TTC549 (cell line): ENCODE data around the gene AGPAT1.
"Not testable (repeated sequence)": the region's sequence is repeated elsewhere in the genome, so short reads cannot be mapped to it uniquely, and the experiment has no call there.

Experiments
- FAIRE-seq: peaks from 2 replicates; lab custom pipeline; 2012; peaks lifted over from hg19 to GRCh38; lab: Jason Lieb, UNC

Gene AGPAT1

GRCh38 chr6:32186151-32186840, 10.4 kb upstream of the AGPAT1 start:
- not testable (repeated sequence) for FAIRE-seq

DNA sequence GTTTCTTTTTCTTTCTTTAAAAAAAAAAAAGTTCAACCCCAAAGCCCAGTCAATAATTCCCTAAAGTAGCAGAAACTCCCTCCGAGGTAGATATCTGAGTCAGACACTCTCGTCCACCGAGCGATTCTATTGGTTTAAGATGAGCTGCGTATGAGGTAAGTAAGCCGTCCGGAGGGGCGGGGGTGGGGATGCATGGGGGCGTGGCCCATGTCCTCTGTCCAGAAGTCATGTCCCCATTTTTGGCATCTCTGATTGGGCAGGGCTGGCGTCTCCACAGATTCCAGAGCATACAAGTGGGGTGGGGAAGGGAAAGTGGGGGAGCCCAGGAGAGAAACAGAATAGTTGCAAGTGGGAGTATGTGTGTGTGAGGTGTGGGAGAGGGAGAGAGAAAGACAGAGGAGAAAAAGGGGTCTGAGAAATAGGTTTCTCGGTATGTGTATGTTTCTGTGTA, 9.8 kb upstream of the AGPAT1 start:
- FAIRE-seq = peak; percentile 42

GRCh38 chr6:32184084-32184640, 8.3 kb upstream of the AGPAT1 start, which contains the start of gene AGER:
Gene AGER (minus strand): TSS chr6:32184253. CDS start chr6:32184222, 31 bp downstream.
- no peak for FAIRE-seq

GRCh38 chr6:32183483-32184083, 7.7 kb upstream of the AGPAT1 start:
- no peak for FAIRE-seq

- no peak for FAIRE-seq
Observed at GRCh38 chr6:32183030-32183429, 7.1 kb upstream of the AGPAT1 start.

GRCh38 chr6:32182555-32182981, 6.7 kb upstream of the AGPAT1 start:
- FAIRE-seq = no peak

DNA sequence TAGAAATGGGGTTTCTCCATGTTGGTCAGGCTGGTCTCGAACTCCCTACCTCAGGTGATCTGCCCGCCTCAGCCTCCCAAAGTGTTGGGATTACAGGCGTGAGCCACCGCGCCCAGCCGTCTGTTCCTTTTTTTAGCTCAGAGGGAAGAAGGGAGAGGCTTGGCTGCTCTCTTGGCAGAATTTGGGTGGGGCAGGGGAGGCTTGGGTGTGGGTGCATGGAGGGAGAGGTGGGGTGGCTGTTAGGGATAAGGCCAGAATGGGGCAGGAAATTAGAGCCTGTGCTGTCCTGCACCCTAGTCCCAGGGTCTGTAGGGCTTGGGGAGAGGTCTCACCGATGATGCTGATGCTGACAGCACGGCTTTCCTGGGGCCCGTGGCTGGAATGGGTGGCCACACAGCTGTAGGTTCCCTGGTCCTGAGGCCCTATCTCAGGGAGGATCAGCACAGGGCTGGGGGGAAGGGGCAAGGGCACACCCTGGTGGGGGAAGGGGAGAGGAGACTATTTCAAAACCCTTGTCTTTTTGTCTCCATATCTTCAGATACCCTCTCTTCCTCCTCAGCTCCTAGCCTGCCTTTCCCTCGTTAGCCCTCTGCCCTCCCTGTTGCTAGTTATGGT, 6.1 kb upstream of the AGPAT1 start:
- no peak for FAIRE-seq

DNA sequence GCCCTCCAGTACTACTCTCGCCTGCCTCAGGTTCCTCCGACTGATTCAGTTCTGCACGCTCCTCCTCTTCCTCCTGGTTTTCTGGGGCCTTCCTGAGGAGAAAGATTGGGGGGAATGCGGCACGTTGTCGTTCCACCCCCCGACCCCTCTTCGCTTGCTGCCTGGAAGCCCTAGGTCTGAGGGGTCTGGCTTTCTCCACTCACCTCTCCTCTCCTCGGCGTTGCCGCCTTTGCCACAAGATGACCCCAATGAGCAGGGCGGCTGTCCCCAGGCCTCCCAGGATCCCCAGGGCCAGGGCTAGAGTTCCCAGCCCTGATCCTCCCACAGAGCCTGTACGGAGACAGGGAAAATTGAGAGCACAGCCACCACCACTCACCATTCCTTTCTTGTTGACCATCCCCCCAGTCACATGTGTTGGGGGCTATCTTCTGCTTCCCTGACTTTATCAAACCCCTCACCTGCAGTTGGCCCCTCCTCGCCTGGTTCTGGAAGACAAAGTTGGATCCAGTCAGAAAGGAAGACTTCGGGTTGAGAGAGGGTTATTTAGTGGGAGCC, 5.3 kb upstream of the AGPAT1 start:
- FAIRE-seq = no peak

GRCh38 chr6:32179766-32180405, 4.0 kb upstream of the AGPAT1 start:
- no peak for FAIRE-seq

- no peak for FAIRE-seq
Observed at GRCh38 chr6:32178547-32179440, 2.9 kb upstream of the AGPAT1 start.

DNA sequence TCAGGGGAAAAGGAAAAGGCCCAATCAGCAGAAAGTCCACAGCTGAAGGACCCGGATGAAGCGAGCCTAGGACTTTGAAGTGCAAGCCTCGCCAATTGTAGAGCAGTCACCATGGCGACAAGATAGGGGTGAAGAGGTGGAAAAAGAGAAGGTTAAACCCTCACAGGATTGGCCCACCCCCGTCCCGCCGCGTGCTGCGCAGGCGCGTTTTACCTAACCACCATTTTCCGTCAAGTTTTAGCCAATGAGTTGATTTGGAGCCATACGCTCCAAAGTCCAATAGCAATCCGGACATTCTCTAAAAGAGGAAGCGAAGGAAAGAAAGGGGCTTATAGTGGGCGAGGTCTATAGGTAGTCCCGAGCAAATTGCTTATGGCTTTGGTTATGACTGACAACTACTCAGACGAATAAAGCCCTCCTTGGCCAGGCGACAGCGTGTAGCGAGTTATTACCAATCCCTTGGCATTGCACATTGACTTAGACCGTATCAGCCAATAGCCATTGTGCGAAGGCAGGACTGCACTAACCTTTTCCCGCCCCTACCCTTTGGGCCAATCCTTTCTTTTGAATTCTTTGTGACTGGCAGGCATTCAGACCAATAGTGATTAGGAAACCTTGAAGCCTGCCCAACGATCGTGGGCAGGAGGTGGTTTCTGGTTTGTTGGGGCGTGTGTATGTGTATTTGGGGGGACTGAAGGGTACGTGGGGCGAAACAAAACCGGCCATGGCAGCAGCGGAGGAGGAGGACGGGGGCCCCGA, 2.1 kb upstream of the AGPAT1 start, which contains the start of gene RNF5:
RNF5 (plus strand) TSS at position 618 of the 759 bp plus-strand sequence; CDS start at position 725, 107 bp downstream.
- peak; percentile 96 for FAIRE-seq

- no peak for FAIRE-seq
Observed at GRCh38 chr6:32177183-32177787, 1.4 kb upstream of the AGPAT1 start.

GRCh38 chr6:32176476-32177182, 745 bp upstream of the AGPAT1 start:
- no peak for FAIRE-seq

DNA sequence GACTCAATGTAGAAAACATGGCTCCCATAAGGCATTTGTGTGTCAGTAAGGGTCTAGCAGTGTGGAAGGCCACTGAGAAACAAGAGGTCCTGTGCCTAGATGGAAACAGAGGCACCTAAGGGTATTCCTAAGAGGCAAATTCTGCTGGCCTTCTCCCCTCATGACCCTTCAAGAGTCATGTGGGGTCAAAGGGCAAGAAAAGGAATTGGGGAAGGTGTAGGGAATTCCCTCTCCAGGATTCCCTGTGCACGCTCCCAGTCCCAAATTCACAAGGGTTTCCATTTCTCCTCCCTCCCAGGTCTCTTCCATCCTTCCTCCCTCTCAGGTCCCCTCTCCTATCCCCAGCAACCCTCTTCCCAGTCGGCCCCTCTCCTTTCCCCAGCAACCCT, 568 bp downstream of the AGPAT1 start:
- no peak for FAIRE-seq

DNA sequence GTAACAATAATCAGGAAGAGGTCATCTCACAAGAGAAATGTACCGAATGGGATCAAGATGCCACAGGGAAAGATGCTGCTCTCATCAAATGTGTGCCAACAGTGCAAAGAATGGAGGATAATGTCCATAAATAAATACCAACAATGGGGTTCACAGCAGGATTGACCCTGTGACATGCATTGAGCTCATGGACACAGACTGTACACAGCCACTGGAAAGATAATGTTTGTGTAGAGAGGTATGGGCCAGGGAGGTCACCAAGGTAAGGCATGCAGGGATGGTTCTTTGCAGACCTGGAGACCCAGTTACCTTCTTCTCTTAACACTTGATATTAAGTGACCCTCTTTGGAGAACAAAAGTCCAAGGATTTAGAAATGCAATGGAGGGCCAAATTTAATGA, 1.5 kb downstream of the AGPAT1 start:
- FAIRE-seq = no peak

DNA sequence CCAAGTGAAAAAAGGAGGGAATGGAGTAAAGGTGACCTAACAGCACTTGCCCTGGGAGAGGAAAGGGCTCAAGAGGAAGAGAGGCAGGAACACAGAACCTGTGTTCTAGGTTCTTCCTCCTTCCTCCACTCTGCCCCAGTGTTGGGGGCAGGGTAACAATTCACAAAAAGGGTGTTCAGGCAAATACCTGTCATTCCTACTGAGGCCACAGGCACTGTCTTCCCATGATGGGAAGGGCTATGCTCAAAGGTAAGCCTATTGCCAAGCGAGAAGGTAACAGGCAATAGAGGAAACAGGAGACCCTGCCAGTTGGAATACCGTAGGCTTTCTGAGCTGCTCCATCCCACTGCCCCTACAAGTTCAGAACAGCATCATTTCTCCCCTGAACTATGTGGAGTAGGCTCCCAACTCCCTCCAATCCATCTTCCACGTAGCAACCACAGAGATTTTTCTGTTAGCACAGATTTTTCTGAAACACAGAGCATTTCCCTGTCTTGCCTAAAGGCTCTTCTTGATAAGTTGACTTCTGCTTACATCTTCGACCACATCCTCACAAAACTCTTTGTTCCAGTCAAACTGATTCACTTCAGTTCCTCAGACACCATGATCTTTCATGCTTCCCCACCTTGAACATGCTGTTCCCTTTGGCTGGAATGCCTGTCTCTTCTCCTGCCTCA, 2.7 kb downstream of the AGPAT1 start:
- no peak for FAIRE-seq

GRCh38 chr6:32171234-32171633, 4.7 kb downstream of the AGPAT1 start:
- no peak for FAIRE-seq

DNA sequence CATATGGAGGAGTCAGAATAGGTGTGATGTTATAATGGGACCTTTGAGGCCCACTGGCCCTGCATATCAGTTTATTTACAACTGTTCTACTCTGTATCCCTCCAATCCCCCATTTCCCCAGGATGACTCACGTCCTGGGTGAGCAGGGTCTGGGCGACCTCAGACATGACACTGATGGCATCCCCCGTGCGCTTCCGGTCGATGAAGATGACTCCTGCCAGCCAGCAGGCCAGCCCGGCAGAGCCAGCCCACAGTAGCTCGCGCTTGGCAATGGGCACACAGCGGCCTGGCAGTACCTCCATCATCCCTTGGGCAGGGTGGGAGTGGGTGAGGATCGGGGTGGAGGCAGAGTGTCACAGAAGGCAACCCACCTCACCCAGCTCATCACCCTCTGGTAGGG, 5.6 kb downstream of the AGPAT1 start:
- FAIRE-seq = no peak
